Measurements from ENCODE around the gene SCAF8. TPM values are rescaled to one million over a fixed set of nuclear protein-coding genes. Genes with fewer than 3 reads are reported as not detected.
"Not testable (repeated sequence)": the region's sequence is repeated elsewhere in the genome, so short reads cannot be mapped to it uniquely, and the experiment has no call there.

The SCAF8 gene
- total RNA-seq, 2 donors from 2014 or later = 55.0 to 62.1 TPM

DNA sequence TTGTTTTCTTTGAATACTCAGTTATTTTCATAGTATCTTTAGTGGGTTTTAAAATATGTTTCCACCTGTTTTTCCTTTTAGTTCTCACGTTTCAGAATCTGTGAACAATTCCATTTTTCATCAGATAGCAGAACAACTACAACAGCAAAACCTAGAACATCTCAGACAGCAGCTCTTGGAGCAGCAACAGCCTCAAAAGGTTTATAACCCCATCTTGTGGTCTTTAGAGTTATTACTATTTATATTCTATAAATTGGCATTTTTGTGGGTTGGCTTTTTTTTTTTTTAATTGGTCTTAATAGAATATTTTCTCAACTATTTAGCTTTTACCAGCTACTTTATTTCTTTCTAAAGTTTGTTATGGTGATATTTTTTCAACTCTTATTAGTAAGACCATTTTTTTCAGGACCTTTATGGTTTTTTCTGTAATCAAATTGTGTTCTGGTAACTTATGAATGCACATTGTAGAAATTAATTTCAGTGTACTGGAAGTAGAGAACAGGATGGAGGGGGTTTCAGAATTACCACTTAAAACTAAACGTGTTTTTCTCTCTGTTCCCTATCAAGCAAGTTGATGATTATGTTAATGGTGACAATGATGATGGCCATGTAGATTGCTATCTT is 72.2 kb downstream of the SCAF8 start:
- Mint-ChIP-seq H3K4me3 (no peak overlapping the region), H3K27ac (peak overlapping the region; percentile 53)

DNA sequence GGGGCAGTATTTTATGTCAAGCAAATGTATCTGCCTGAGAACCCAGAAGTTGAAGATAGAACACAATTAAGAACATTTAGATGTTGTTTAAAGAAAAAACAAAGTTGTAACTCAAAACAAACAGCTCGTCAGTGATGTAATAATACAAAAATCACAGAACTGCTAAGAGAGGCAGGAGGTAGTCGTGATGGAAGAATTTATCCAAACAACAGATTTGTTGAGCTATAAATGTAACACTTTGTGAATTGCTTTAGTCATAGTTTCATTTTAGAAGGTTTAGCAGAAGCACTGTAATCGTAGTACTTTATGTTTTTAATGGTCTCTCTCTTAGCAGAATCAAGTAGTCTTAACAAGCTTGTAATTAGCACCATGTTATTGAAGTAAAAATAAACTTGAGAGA is 73.6 kb downstream of the SCAF8 start:
- ATAC-seq (no peak), DNase-seq (no peak)
- H3K27ac Mint-ChIP-seq = peak overlapping the region; percentile 21
- H3K4me1 Mint-ChIP-seq = peaks cover 10% of the 10 kb centered on the region
- H3K4me3 Mint-ChIP-seq = no peak overlapping the region
- H3K36me3 Mint-ChIP-seq (ENCODE audit: low read depth) = peaks cover 14% of the 10 kb centered on the region
- no peaks in the 10 kb centered on the region for H3K9me3 ChIP-seq (ENCODE audit: control insufficient read depth, low read length, poor library complexity, severe bottlenecking)
- H3K27me3 Mint-ChIP-seq = no peaks in the 10 kb centered on the region

More for the DNA sequence above, 72.2 kb downstream of the SCAF8 start:
- no peaks in the 10 kb centered on the region for H3K27me3 Mint-ChIP-seq
- no peak for DNase-seq
- H3K36me3 Mint-ChIP-seq (ENCODE audit: low read depth) = peaks cover 8% of the 10 kb centered on the region
- ATAC-seq = peak; percentile 78
- peaks cover 11% of the 10 kb centered on the region for H3K4me1 Mint-ChIP-seq
- no peaks in the 10 kb centered on the region for H3K9me3 ChIP-seq (ENCODE audit: control insufficient read depth, low read length, poor library complexity, severe bottlenecking)

DNA sequence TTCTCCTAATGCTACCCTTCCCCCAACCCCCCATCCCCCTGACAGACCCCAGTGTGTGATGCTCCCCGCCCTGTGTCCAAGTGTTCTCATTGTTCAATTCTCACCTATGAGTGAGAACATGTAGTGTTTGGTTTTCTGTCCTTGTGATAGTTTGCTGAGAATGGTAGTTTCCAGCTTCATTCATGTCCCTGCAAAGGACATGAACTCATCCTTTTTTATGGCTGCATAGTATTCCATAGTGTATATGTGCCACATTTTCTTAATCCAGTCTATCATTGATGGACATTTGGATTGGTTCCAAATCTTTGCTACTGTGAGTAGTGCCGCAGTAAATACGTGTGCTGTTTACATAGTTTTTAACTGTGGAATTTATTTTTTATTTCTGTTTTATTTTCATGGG is 78.4 kb downstream of the SCAF8 start:
- H3K9me3 ChIP-seq (ENCODE audit: control insufficient read depth, low read length, poor library complexity, severe bottlenecking); H3K4me3 Mint-ChIP-seq; H3K27me3 Mint-ChIP-seq; ATAC-seq; H3K27ac Mint-ChIP-seq; DNase-seq: not testable (repeated sequence)
- H3K36me3 Mint-ChIP-seq (ENCODE audit: low read depth) = peaks cover 20% of the 10 kb centered on the region
- peaks cover 11% of the 10 kb centered on the region for H3K4me1 Mint-ChIP-seq

DNA sequence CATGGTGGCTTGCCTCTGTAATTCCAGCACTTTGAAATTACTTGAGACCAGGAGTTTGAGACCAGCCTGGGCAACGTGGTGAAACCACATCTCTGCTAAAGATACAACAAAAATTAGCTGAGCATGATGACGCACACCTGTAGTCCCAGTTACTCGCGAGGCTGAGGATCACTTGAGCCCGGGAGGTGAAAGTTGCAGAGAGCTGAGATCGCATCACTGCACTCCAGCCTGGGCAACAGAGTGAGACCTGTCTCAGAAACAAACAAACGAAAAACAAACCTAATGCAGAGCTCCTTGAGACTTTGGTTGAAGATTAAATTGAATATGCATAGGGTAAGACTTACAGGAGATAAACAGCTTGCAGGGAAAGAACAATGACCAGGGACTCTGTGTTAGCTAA is 80.8 kb downstream of the SCAF8 start:
- Mint-ChIP-seq H3K4me1 (peaks cover 15% of the 10 kb centered on the region), H3K27ac (no peak overlapping the region), H3K27me3 (no peaks in the 10 kb centered on the region), H3K36me3 (ENCODE audit: low read depth) (peaks cover 18% of the 10 kb centered on the region), H3K4me3 (no peak overlapping the region)
- ATAC-seq = no peak
- H3K9me3 ChIP-seq (ENCODE audit: control insufficient read depth, low read length, poor library complexity, severe bottlenecking) = no peaks in the 10 kb centered on the region
- no peak for DNase-seq

DNA sequence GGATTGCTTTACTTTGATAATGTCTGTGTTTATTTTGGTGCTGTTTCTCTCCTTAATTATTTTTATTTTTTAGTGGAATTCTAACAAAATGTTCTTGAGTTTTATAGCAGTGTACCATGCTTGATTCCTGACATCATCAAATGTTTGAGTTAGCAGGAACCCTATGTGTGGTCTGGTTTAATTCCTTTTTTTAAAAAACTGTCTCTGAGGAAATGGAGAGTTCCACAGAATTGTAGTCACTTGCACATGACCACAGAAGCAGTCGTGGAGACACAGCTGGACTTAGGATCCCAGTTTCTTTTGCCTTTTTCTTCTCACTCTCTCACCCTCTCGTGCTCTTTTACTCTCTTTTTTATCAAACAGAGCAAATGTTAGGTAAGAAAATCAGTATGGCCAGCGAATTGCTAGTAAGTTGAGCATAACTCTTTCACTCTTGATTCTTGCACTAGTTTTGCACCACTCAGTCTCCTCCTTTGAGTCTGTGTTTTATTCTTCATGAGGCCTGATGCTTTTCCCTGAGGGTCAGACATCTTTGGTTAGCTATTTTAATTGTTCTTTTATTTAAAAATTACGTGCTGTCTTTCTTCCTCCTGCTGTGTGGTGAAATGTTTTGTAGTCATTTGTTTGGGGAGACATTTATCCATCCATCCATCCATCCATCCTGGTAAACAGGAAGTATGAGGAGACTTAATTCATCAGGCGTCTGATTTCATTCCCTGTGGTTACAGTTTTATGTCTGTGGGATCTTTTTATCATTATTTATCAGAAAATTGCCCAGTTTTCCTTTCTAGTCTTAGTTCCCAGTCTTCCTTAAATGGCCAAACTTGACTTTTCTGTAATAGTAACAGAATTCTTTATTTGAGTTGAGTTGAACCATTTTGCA is 83.0 kb downstream of the SCAF8 start:
- no peak overlapping the region for H3K4me3 Mint-ChIP-seq
- DNase-seq (no peak), ATAC-seq (no peak)
- H3K9me3 ChIP-seq (ENCODE audit: control insufficient read depth, low read length, poor library complexity, severe bottlenecking) = no peaks in the 10 kb centered on the region
- peaks cover 18% of the 10 kb centered on the region for H3K4me1 Mint-ChIP-seq
- H3K36me3 Mint-ChIP-seq (ENCODE audit: low read depth) = peaks cover 10% of the 10 kb centered on the region
- no peaks in the 10 kb centered on the region for H3K27me3 Mint-ChIP-seq
- peak overlapping the region; percentile 19 for H3K27ac Mint-ChIP-seq

DNA sequence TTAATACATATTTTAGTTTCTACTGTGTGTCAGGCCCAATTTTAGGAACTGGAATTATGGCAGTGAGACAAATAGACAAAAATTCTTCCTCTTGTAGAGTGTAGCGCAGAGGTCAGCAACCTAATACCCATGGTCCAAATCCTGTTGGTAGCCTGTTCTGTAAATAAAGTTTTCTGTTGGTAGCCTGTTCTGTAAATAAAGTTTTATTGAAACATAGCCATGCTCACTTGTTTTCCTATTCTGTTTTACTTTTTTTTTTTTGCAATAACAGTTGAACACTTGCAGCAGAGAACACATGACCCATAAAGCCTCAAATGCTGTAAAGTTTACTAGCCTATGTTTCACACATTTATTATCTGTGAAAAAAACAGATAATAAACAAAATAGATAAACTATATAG is 87.9 kb downstream of the SCAF8 start:
- H3K36me3 Mint-ChIP-seq (ENCODE audit: low read depth) = peaks cover 11% of the 10 kb centered on the region
- peaks cover 25% of the 10 kb centered on the region for H3K4me1 Mint-ChIP-seq
- no peak overlapping the region for H3K4me3 Mint-ChIP-seq
- DNase-seq (no peak), ATAC-seq (no peak)
- H3K9me3 ChIP-seq (ENCODE audit: control insufficient read depth, low read length, poor library complexity, severe bottlenecking) = no peaks in the 10 kb centered on the region
- H3K27ac Mint-ChIP-seq = peak overlapping the region; percentile 67
- H3K27me3 Mint-ChIP-seq = no peaks in the 10 kb centered on the region

DNA sequence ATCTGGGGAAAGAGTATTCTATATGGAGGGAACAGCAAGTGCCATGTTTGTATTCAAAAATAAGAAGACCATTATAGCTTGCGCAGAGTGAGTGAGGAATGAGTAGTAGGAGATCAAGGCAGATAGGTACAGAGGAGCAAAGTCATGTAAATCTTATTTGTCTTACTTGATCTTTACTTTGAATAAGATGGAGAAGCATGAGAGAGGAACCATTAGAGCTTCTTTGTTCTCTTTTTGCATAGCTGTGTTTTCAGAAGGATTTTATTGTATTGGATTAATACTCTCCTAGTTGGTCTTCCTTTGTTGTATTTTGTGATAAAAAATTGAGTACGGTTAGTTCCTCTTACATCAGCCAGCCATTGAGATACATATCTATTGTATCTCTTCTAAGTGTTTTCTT is 88.4 kb downstream of the SCAF8 start:
- Mint-ChIP-seq H3K27me3 (no peaks in the 10 kb centered on the region), H3K27ac (peak overlapping the region; percentile 67), H3K4me1 (peaks cover 25% of the 10 kb centered on the region), H3K4me3 (no peak overlapping the region), H3K36me3 (ENCODE audit: low read depth) (peaks cover 11% of the 10 kb centered on the region)
- no peaks in the 10 kb centered on the region for H3K9me3 ChIP-seq (ENCODE audit: control insufficient read depth, low read length, poor library complexity, severe bottlenecking)
- ATAC-seq (no peak), DNase-seq (no peak)

DNA sequence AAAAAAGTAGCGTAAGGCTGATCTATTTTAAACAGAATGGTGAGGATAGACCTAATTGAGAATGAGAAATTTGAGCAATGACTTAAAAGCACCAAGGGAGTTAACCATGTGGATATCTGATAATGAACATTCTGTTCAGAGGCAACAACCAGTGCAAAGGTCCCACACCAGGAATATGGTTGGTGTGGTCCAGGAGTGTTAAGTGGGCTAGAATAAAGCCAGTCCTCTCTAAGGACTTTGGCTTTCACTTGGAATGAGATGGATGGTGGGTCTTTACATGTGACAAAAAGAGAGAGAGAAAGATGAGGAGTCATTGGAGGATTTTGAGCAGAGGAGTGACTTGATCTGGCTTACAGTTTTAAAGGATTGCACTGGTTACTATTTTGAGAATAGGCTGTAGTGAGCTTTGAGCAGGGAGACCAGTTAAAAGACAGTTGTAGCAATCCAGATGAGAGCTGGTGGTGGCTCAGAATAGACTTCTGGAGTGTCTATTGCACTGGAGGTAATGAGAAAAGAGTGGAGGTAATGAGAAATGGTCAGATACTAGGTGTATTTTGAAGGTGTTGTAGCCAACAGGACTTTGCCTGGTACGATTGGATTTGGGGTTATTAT is 89.8 kb downstream of the SCAF8 start:
- Mint-ChIP-seq H3K36me3 (ENCODE audit: low read depth) (peaks cover 11% of the 10 kb centered on the region), H3K27me3 (no peaks in the 10 kb centered on the region), H3K27ac (peak overlapping the region; percentile 67), H3K4me1 (peaks cover 21% of the 10 kb centered on the region), H3K4me3 (no peak overlapping the region)
- ATAC-seq (no peak), DNase-seq (no peak)
- H3K9me3 ChIP-seq (ENCODE audit: control insufficient read depth, low read length, poor library complexity, severe bottlenecking) = no peaks in the 10 kb centered on the region

DNA sequence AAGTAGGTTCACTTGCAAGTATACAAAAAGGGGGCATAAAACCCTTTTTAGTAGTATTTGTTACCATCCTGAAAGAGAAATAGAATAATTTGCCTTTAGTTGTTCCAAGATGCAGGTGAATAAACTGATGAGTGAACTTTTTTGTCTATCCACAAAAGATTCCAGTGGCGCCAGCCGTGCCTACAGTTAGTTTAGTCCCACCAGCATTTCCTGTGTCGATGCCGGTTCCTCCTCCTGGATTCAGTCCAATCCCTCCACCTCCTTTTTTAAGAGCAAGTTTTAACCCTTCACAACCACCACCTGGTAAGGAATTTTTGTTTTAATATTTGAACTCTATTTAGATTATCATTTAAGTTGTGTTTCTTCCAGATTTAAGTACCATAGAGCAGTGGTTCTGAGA is 90.9 kb downstream of the SCAF8 start:
- peaks cover 21% of the 10 kb centered on the region for H3K4me1 Mint-ChIP-seq
- H3K27ac Mint-ChIP-seq = no peak overlapping the region
- peaks cover 11% of the 10 kb centered on the region for H3K36me3 Mint-ChIP-seq (ENCODE audit: low read depth)

DNA sequence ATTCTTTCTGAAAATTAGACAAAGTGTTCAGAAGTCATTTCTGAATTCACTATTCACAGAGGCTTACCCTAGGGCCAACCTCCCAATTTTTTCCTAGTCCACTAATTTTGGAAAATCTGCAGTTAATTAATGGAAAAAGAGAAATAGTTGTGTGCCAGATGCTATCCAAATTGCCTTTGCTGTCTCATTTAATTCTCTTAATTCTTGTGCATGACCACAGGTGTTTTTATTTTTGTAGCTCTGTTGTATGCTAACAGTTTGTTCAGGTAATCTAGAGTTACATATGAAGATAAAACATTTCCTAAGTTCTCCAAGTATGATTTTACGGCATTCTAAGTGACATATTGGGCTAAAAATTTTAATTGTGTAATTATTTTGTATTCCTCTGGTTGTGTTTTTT is 96.8 kb downstream of the SCAF8 start:
- H3K36me3 Mint-ChIP-seq (ENCODE audit: low read depth) = peaks cover 6% of the 10 kb centered on the region
- H3K27me3 Mint-ChIP-seq = no peaks in the 10 kb centered on the region
- no peak for ATAC-seq
- H3K4me3 Mint-ChIP-seq = no peak overlapping the region
- peaks cover 9% of the 10 kb centered on the region for H3K4me1 Mint-ChIP-seq
- no peak for DNase-seq
- no peaks in the 10 kb centered on the region for H3K9me3 ChIP-seq (ENCODE audit: control insufficient read depth, low read length, poor library complexity, severe bottlenecking)
- H3K27ac Mint-ChIP-seq = no peak overlapping the region

More for the DNA sequence above, 90.9 kb downstream of the SCAF8 start:
- Mint-ChIP-seq H3K4me3 (no peak overlapping the region), H3K27me3 (no peaks in the 10 kb centered on the region)
- ATAC-seq (no peak), DNase-seq (no peak)
- H3K9me3 ChIP-seq (ENCODE audit: control insufficient read depth, low read length, poor library complexity, severe bottlenecking) = no peaks in the 10 kb centered on the region

DNA sequence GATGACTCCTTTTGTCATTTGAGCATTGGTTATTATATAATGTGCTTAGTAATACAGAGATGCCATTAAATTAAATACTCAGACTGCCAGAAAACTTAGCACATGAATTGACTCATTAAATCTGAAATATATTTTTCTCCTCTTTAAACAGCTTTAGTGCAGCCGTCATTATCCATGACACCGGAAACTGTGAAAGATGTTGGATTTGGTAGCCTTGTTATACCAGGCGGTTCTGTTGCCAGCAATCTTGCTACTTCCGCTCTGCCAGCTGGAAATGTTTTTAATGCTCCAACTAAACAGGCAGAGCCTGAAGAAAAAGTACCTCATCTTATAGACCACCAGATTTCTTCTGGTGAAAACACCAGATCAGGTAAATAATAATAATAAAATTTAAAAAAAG is 97.6 kb downstream of the SCAF8 start:
- H3K36me3 Mint-ChIP-seq (ENCODE audit: low read depth) = peaks cover 6% of the 10 kb centered on the region
- H3K4me3 Mint-ChIP-seq = no peak overlapping the region
- no peaks in the 10 kb centered on the region for H3K27me3 Mint-ChIP-seq
- no peak for DNase-seq
- no peaks in the 10 kb centered on the region for H3K9me3 ChIP-seq (ENCODE audit: control insufficient read depth, low read length, poor library complexity, severe bottlenecking)
- no peak overlapping the region for H3K27ac Mint-ChIP-seq
- peaks cover 9% of the 10 kb centered on the region for H3K4me1 Mint-ChIP-seq
- ATAC-seq = no peak

DNA sequence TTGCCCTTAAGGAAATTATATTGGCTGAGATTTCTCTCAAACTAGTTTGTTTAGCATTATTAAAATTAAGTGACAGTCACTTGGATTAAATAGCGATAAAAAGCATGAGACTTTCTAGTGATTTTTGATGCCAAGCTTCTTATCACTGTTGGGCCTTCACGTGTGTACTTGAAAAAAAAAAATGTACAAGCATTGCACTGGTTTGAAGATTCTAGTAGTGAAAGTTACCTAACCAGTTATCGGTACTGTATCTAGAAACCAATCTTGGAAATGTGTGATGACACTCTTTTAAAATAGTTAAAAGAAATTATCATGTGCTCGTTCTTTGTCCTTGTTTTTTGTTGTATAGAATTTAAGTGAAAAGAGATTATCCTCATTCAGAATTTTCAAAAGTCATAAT is 102.1 kb downstream of the SCAF8 start:
- peaks cover 8% of the 10 kb centered on the region for H3K36me3 Mint-ChIP-seq (ENCODE audit: low read depth)
- DNase-seq (no peak), ATAC-seq (no peak)
- peaks cover 17% of the 10 kb centered on the region for H3K4me1 Mint-ChIP-seq
- no peaks in the 10 kb centered on the region for H3K9me3 ChIP-seq (ENCODE audit: control insufficient read depth, low read length, poor library complexity, severe bottlenecking)
- H3K4me3 Mint-ChIP-seq = no peak overlapping the region
- H3K27ac Mint-ChIP-seq = no peak overlapping the region
- H3K27me3 Mint-ChIP-seq = no peaks in the 10 kb centered on the region

DNA sequence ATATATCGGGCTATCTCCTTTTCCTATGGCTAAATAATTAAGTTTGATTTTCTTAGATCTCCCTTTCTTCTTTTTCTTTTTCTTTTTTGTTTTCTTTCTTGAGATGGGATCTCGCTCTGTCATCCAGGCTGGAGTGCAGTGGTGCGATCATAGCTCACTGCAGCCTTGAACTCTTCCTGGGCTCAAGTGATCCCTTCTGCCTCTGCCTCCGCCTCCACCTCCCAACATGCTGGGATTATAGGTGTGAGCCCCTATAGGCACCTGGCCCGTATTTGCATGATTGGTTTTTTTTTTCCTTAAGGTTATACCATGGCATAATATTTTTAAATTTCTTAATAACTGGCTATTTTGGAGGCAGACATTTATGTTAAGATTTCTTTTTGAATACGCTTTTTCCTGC is 106.3 kb downstream of the SCAF8 start:
- no peaks in the 10 kb centered on the region for H3K9me3 ChIP-seq (ENCODE audit: control insufficient read depth, low read length, poor library complexity, severe bottlenecking)
- no peak overlapping the region for H3K4me3 Mint-ChIP-seq
- ATAC-seq (no peak), DNase-seq (no peak)
- H3K27ac Mint-ChIP-seq = no peak overlapping the region
- H3K4me1 Mint-ChIP-seq = peaks cover 24% of the 10 kb centered on the region
- no peaks in the 10 kb centered on the region for H3K27me3 Mint-ChIP-seq
- peaks cover 5% of the 10 kb centered on the region for H3K36me3 Mint-ChIP-seq (ENCODE audit: low read depth)

Data from T-helper 17 cell (primary cell).